GM23248 (cell line): Measurements from ENCODE around the gene OR4D11.

ENCODE experiments used
- EZH2 ChIP-seq: fragments of 200-600 bp; sonication (generic); IDR thresholded peaks from 2 replicates; pipeline ENCODE4 v1.6.1; 2018; ENCODE audit warnings: antibody characterized with exemption, mild to moderate bottlenecking; ENCODE audit not compliant: insufficient read depth, poor library complexity, severe bottlenecking
- EZH2phosphoT487 ChIP-seq: fragments of 200-600 bp; sonication (generic); IDR thresholded peaks from 2 replicates; pipeline ENCODE4 v1.6.1; 2018; ENCODE audit warnings: antibody characterized with exemption, moderate library complexity, mild to moderate bottlenecking, low read depth; ENCODE audit not compliant: insufficient read depth

- TF ChIP-seq EZH2 (no peak), EZH2phosphoT487 (no peak)
Observed at GRCh38 chr11:59551659-59552521, 48.5 kb downstream of the OR4D11 start.
